Mesodermal cell (in vitro differentiated cells): ENCODE measurements around the gene MRPL51.

Source experiments
- H3K27ac ChIP-seq: 2 replicates; pipeline ENCODE4 v1.7.0; 2013; ENCODE audit warnings: mild to moderate bottlenecking, low read depth, low read length, moderate library complexity; ENCODE audit not compliant: severe bottlenecking
- H3K36me3 ChIP-seq: 2 replicates; pipeline ENCODE4 v1.7.1; 2013; ENCODE audit warnings: mild to moderate bottlenecking, low read length, moderate library complexity; ENCODE audit not compliant: control insufficient read depth, insufficient read depth
- H3K4me1 ChIP-seq: one replicate; pipeline ENCODE4 v1.7.1; 2013; ENCODE audit warnings: mild to moderate bottlenecking, low read length; ENCODE audit not compliant: insufficient read depth, control insufficient read depth, poor library complexity, severe bottlenecking
- H3K4me3 ChIP-seq: 2 replicates; pipeline ENCODE4 v1.7.0; 2013; ENCODE audit warnings: low read length, control low read depth, mild to moderate bottlenecking; ENCODE audit not compliant: insufficient read depth, poor library complexity, severe bottlenecking; ENCODE audit errors: extremely low read depth
- H3K9me3 ChIP-seq: 2 replicates; pipeline ENCODE4 v1.7.1; 2013; ENCODE audit warnings: mild to moderate bottlenecking, low read length, moderate library complexity; ENCODE audit not compliant: control insufficient read depth
- WGBS, 2 experiments: methylation state at CpG; one replicate each; pipeline ENCODE4 v1.1.5; 2013; ENCODE audit warnings: missing lambda C conversion rate in 2 of 2; ENCODE audit not compliant: insufficient coverage in 2 of 2; 5-methylcytosine and 5-hydroxymethylcytosine counted together

Gene MRPL51

DNA sequence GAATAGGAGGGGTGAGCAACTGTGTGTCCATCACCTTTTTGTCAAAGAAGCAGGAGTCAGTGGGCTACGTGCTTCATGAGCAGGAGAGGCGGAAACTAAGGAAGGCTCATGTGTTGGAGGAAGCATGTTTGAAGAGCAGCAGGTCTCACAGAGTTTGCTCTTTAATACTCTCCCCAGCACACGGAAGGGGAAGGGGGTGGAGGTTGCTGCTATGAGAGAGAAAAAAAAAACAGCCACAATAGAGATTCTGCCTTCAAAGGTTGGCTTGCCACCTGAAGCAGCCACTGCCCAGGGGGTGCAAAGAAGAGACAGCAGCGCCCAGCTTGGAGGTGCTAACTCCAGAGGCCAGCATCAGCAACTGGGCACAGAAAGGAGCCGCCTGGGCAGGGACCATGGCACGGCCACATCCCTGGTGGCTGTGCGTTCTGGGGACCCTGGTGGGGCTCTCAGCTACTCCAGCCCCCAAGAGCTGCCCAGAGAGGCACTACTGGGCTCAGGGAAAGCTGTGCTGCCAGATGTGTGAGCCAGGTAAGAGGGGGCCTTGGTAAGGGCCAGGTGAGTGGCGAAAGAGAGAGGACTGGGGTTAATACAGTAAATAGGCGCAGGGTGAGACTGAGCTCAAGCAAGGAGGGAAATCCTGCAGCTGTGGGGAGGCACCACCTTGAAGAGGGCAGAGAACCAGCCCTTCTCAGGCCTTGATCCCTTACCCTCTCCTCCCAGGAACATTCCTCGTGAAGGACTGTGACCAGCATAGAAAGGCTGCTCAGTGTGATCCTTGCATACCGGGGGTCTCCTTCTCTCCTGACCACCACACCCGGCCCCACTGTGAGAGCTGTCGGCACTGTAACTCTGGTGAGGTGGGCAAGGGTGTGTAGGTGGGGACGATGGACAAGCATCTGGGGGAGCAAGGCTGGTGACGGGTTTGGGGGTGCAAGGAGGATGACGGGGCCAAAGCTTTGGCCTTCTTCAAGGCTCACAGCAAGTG, 48.1 kb downstream of the MRPL51 start, which contains the start of gene CD27:
CD27 (plus strand) TSS at position 252 of the 985 bp plus-strand sequence; CDS start at position 393, 141 bp downstream.
- Histone ChIP-seq H3K9me3 (no peaks in the 10 kb centered on the region), H3K4me3 (no peak within 1 kb of the TSS), H3K4me1 (no peaks in the 10 kb centered on the region), H3K36me3 (no peaks in the 10 kb centered on the region), H3K27ac (no peak within 1 kb of the TSS)
- 80 to 94% methylated on average over 11 to 13 of the region's 16 CpGs for WGBS, 2 experiments

- Histone ChIP-seq H3K36me3 (no peaks in the 10 kb centered on the region), H3K27ac (no peak overlapping the region), H3K4me1 (no peaks in the 10 kb centered on the region), H3K4me3 (no peak overlapping the region), H3K9me3 (no peaks in the 10 kb centered on the region)
- 75 to 83% methylated on average over 2 to 3 of the region's 4 CpGs for WGBS, 2 experiments
Observed at GRCh38 chr12:6444031-6444430, 49.0 kb downstream of the MRPL51 start.

DNA sequence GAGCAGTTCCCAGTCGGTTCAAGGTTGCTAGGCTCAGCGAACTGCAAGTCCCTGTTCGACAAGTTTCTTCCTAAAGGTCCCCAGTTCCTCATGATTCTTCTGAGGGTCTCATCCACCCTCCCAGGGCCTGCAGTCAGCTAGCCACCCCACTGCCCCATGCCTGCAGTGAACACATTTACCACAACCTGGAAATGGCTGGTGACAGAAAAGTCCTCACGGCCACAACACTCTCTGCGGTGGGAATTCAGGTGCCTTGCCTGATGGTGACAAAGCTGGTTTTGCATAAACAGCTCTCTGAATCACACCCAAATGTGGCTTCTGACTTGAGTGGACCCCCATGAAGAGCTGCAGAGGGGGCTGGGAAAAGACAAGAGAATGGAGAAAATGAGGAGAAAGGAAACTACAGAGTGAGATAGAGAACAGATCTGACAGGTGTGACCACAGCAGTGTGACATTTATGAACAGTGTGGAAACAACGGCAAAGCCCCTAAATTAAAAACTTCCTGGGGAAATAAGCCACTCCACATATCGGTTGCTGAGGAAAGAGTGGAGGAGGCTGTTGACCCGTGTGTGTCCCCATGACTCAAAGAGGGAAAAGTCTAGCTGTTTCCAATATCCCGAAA, 49.6 kb downstream of the MRPL51 start:
- Histone ChIP-seq H3K4me3 (no peak overlapping the region), H3K27ac (no peak overlapping the region), H3K9me3 (no peaks in the 10 kb centered on the region), H3K36me3 (no peaks in the 10 kb centered on the region), H3K4me1 (no peaks in the 10 kb centered on the region)
- WGBS, 2 experiments: 77 to 83% methylated on average over 5 to 8 of the region's 9 CpGs

DNA sequence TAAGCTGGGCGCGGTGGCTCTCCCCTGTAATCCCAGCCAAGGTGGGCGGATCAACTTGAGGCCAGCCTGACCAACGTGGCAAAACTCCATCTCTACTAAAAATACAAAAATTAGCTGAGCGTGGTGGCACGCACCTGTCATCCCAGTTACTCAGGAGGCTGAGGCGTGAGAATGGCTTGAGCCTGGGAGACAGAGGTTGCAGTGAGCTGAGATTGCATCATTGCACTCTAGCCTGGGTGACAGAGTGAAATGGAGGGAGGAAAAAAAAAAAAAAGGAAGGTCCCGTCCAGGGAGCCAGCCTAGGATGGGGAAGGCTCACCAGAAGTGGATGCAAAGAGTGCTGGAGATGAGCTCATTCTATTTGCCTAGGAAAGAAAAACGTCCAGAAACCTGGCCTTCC, 50.2 kb downstream of the MRPL51 start:
- 84 to 91% methylated on average over 5 to 9 of the region's 9 CpGs for WGBS, 2 experiments

More for the DNA sequence above, 50.2 kb downstream of the MRPL51 start:
- no peaks in the 10 kb centered on the region for H3K9me3 ChIP-seq
- H3K4me3 ChIP-seq: no peak overlapping the region
- no peaks in the 10 kb centered on the region for H3K36me3 ChIP-seq
- no peak overlapping the region for H3K27ac ChIP-seq
- H3K4me1 ChIP-seq: no peaks in the 10 kb centered on the region
